Activated CD4-positive, alpha-beta T cell treated with anti-CD3 and anti-CD28 coated beads for 4 hours (primary cell): ENCODE measurements around the gene PPP1R13B.
"Not testable (repeated sequence)": the region's sequence is repeated elsewhere in the genome, so short reads cannot be mapped to it uniquely, and the experiment has no call there.

Experiments
- DNase-seq, 2 donors: peaks; one replicate each; pipeline ENCODE4 v3.0.0-alpha.2; 2020

PPP1R13B gene

DNA sequence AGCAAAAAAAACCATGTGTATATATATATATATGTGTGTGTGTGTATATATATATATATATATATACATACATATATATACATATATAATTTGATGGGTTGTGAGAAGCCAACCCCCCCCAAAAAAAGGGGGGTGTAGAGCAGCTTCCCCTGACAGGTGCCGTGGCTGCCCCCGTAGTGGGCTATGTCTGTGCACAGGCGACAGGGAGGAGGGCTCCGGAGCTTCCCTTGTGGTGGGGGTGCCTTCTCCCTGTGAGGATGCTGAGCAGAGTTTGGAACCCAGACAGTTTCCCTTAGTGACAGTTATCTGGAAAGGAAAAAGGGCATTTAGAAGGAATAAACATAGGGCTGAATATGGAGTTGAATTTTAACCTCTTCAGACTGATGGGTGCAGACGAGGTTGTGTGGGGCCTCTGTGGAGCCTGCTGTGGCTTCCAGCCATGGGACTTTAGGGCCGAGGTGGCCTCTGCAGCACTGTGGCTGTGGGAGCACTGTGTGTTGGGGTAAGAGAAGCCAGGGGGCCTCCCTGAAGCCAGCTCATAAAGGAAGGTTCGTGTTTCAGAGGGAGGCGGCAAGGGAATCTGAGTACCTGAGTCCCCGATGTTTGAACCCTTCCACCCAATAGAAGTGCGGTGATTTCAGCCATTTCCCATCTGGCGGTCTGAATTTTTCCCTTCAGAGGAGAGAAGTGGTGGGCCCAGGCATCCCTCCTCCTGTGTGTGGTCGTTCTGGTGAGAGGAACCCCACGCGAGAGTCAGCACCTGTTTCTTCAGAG, 151.9 kb downstream of the PPP1R13B start:
- no peak for DNase-seq

GRCh38 chr14:103694572-103695026, 152.8 kb downstream of the PPP1R13B start:
- DNase-seq, result no peak

DNA sequence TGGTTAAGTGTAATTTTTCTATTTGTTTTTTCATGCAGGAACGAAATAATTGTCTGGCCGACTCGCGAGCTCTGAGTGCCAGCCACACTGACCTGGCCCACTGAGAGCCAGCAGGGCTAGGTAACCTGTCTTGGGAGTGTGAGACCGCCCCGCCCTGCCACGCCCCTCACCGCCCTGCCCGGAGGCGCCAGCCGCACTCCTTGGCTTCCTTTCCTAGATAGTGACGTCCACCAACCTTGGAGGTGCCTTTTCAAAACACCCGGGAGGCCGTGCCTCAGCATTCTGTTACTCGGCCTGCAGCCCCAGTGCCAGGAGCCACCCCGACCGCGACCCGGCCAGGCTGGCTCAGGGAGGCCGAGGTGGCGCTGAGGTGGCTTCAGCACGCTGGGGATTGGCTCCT, 153.9 kb downstream of the PPP1R13B start:
- DNase-seq, result no peak

DNA sequence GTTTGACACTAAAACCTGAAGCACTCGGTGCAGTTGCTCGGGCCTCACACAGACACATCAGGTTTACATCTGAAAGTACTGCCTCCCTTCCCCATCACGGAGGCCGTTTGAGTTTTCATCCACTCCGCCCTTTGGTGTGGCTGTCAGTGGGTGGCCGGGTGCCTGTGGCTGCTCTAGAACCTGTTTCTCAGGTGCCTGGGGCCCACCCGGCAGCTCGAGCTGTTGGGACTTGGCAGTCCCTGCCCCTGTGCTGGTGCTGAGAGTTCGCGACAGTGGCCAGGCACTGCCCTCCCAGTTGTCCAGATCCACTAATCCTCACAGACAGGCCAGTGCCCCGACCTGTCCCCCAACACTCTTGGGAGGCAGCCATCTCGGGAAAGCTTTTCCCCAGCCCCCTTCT, 154.5 kb downstream of the PPP1R13B start:
- no peak for DNase-seq

DNA sequence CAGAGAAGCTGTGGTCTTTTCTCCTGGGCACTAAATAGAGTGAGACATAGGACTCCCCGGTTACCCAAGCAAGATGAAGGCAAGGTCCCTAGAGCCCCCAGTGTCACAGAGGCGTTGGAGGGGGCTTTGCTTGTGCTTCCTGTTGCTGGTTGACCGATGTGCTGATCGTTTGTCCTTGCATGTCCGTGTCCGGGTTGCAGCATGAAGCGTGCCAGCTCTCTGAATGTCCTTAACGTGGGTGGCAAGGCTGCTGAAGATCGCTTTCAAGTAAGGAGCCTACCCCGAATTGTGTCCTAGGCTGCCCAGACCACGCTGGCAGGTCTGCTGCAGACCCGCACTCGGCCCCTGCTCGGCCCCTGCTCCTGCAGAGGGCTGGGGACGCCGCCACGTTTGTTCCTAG, 155.2 kb downstream of the PPP1R13B start:
- DNase-seq, result no peak

DNA sequence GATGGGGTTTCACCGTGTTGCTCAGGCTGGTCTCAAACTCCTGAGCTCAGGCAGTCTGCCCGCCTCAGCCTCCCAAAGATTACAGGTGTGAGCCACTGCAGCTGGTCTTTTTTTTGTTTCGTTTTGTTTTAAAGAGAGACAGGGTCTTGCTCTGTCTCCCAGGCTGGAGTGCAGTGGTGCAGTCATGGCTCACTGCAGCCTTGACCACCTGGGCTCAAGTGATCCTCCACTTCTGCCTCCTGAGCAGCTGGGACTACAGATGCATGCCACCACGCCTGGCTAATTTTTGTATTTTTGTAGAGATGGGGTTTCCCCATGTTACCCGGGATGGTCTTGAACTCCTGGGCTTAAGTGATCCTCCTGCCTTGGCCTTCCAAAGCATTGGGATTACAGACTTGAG, 155.7 kb downstream of the PPP1R13B start:
- not testable (repeated sequence) for DNase-seq

- DNase-seq, result no peak
Measured at GRCh38 chr14:103690332-103690731, 157.0 kb downstream of the PPP1R13B start.

- no peak for DNase-seq
Measured at GRCh38 chr14:103688906-103689902, 158.2 kb downstream of the PPP1R13B start.

GRCh38 chr14:103688441-103688840, 158.9 kb downstream of the PPP1R13B start:
- DNase-seq, result no peak

DNA sequence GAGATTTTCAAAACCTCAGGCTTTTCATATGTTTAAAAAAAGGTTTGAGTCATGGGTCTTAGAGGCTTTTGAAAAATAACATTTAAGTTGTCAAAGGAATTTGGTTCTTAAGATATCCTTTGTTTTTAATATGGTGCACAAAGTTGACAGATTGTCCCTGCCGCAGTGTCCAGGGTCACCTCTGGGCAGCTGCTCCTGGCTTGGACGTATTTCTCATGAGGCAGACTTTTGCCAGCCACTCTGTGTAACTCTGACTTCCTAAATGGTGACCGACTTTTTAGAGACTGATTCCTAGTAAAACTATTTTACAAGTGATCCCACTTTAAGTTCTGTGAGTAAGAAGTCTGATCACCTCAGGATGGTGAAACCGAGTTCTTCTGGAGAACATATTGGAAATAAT, 159.7 kb downstream of the PPP1R13B start:
- DNase-seq, result no peak

DNA sequence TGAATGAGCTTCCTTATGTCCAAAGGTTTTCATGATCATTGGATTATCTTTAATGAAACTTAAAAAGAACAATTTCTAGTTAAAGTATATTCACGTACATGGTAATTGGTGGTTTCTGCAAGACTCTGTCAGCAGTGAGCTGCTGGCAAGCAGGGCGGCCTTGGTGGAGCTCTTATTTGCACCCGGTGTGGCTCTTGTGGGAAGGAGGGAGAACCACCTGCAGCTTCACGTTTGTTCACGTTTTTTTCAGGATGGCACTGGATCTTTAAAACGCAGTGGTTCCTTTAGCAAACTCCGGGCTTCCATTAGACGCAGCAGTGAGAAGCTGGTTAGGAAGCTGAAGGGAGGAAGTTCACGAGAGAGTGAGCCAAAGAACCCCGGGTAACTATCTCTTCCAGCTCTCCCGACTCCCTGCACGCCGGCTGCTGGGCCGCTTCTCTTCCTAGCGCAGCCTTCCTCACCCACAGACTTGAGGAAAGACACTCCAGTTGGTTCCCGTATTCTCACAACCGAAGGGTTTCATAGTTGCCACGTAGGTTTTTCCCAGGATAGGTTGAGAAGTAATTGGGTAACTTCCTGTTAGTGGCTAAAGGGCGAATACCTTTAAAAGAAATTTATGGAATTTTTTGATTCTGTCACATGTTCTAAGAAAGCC, 160.4 kb downstream of the PPP1R13B start:
- DNase-seq, result no peak

GRCh38 chr14:103685276-103686211, 161.8 kb downstream of the PPP1R13B start:
- DNase-seq, result no peak

- no peak for DNase-seq
Measured at GRCh38 chr14:103684871-103685270, 162.5 kb downstream of the PPP1R13B start.

DNA sequence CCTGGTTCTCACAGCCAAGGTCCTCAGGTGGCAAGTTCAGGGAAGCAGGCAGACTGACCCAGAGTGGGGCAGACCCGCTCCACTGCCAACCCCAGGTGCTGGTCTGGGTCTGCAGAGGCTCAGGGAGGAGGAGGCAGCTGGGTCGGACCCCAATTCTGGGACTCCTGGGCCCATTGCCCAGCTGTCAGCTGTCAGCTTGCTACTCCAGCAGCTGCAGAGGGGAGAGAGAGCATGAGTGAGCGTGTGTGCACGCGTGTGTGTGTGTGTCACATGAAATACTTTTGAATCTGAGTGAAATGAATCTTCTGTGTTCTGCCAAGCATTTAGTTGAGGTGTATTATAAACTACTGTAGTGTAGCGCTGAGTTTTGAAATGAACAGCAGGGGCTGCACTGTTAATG, 162.9 kb downstream of the PPP1R13B start:
- no peak for DNase-seq
